ENCODE data around the gene SETD5. TPM values are rescaled to one million over a fixed set of nuclear protein-coding genes. Genes with fewer than 3 reads are reported as not detected.

The SETD5 gene
- total RNA-seq, 1 donor from 2014 or later = 123 TPM

DNA sequence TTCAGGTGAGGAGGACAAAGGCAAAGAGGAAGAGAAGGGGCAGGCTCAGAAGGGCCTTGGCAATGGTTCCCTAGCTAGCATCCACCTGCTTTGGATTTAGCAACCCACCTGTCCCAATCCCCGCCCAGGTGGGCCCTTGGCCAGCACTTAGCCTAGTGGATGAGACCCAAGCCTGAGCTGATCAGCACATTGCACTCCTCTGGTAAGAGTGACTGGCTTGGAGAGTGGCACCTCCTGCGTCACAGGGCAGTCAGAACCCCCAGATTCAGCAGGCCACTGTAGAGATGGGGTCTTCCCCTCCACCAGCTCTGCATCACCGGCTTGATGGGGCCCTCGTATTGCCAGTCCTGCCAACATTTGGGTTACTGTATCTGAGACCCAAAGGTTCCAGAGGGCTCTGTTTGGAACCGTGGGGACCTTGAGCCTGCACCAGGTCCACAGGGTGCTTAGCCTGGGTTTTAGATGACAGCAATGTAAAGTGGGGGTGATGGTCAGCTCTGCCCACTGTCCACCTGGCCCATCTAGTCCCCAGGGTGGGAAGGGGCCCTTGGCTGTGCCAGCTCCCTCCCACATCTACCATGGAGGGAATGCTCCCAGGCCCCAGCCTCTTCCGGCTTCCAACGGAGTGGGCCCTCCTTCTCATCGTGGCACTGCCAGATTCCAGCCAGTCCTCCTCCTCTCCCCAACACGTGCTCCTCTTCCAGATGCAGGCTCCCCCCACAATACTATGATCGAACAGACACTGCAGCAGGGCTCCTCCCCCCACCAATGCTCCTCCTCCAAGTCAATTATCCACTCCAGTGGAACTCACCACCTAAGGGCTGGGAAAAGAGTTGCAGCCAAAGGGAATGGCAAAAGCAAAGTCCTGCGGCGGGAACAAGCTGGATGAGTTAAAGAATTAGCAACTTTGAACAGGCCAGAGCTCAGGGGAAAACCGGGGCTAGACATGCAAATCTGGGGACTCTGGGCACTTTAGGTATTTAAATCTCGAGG is 110.5 kb downstream of the SETD5 start:
- Mint-ChIP-seq H3K4me1 (ENCODE audit: low read depth) (no peaks in the 10 kb centered on the region), H3K27me3 (ENCODE audit: low read depth) (peaks cover 24% of the 10 kb centered on the region), H3K4me3 (ENCODE audit: unreplicated experiment) (no peak overlapping the region), H3K27ac (ENCODE audit: unreplicated experiment) (no peak overlapping the region), H3K9me3 (ENCODE audit: low read depth) (no peaks in the 10 kb centered on the region), H3K36me3 (ENCODE audit: low read depth) (no peaks in the 10 kb centered on the region)
- DNase-seq (ENCODE audit: low spot score) = no peak
- TF ChIP-seq, protein P1, sequence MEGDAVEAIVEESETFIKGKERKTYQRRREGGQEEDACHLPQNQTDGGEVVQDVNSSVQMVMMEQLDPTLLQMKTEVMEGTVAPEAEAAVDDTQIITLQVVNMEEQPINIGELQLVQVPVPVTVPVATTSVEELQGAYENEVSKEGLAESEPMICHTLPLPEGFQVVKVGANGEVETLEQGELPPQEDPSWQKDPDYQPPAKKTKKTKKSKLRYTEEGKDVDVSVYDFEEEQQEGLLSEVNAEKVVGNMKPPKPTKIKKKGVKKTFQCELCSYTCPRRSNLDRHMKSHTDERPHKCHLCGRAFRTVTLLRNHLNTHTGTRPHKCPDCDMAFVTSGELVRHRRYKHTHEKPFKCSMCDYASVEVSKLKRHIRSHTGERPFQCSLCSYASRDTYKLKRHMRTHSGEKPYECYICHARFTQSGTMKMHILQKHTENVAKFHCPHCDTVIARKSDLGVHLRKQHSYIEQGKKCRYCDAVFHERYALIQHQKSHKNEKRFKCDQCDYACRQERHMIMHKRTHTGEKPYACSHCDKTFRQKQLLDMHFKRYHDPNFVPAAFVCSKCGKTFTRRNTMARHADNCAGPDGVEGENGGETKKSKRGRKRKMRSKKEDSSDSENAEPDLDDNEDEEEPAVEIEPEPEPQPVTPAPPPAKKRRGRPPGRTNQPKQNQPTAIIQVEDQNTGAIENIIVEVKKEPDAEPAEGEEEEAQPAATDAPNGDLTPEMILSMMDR (IDR thresholded peaks at IDR 0.05) = no peak

- no peaks in the 10 kb centered on the region for H3K36me3 Mint-ChIP-seq (ENCODE audit: low read depth)
- TF ChIP-seq, protein P1 (IDR thresholded peaks at IDR 0.05) = no peak
- H3K27me3 Mint-ChIP-seq (ENCODE audit: low read depth) = peaks cover 22% of the 10 kb centered on the region
Observed at GRCh38 chr3:9508781-9509180, 111.4 kb downstream of the SETD5 start.

GRCh38 chr3:9512456-9513045 is 115.1 kb downstream of the SETD5 start:
- Mint-ChIP-seq H3K4me1 (ENCODE audit: low read depth) (no peaks in the 10 kb centered on the region), H3K9me3 (ENCODE audit: low read depth) (no peaks in the 10 kb centered on the region), H3K27ac (ENCODE audit: unreplicated experiment) (no peak overlapping the region), H3K4me3 (ENCODE audit: unreplicated experiment) (no peak overlapping the region), H3K36me3 (ENCODE audit: low read depth) (no peaks in the 10 kb centered on the region), H3K27me3 (ENCODE audit: low read depth) (peaks cover 31% of the 10 kb centered on the region)
- TF ChIP-seq, protein P1 (IDR thresholded peaks at IDR 0.05) = no peak
- no peak for DNase-seq (ENCODE audit: low spot score)

More at GRCh38 chr3:9508781-9509180, 111.4 kb downstream of the SETD5 start:
- H3K9me3 Mint-ChIP-seq (ENCODE audit: low read depth) = no peaks in the 10 kb centered on the region
- DNase-seq (ENCODE audit: low spot score) = no peak
- no peak overlapping the region for H3K27ac Mint-ChIP-seq (ENCODE audit: unreplicated experiment)
- H3K4me3 Mint-ChIP-seq (ENCODE audit: unreplicated experiment) = no peak overlapping the region
- no peaks in the 10 kb centered on the region for H3K4me1 Mint-ChIP-seq (ENCODE audit: low read depth)

GRCh38 chr3:9514306-9514705 is 116.9 kb downstream of the SETD5 start:
- H3K4me1 Mint-ChIP-seq (ENCODE audit: low read depth) = no peaks in the 10 kb centered on the region
- H3K27me3 Mint-ChIP-seq (ENCODE audit: low read depth) = peaks cover 27% of the 10 kb centered on the region
- H3K9me3 Mint-ChIP-seq (ENCODE audit: low read depth) = peaks cover 2% of the 10 kb centered on the region
- H3K36me3 Mint-ChIP-seq (ENCODE audit: low read depth) = no peaks in the 10 kb centered on the region
- no peak overlapping the region for H3K4me3 Mint-ChIP-seq (ENCODE audit: unreplicated experiment)
- TF ChIP-seq, protein P1 (IDR thresholded peaks at IDR 0.05) = no peak
- DNase-seq (ENCODE audit: low spot score) = no peak
- H3K27ac Mint-ChIP-seq (ENCODE audit: unreplicated experiment) = no peak overlapping the region

DNA sequence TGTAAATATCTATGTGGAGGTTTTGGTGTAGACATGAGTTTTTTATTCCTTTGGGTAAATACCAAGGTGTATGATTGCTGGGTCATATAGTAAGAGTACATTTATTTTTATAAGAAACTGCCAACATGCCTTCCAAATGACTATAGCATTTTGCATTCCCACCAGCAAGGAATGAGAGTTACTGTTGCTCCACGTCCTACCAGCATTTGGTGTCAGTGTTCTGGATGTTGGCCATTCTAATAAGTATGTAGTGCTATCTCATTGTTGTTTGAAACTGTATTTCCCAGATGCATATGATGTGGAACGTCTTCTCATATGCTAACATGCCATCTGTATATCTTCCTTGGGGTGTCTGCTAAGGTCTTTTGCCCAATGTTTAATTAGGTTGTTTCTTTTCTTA is 117.5 kb downstream of the SETD5 start:
- Mint-ChIP-seq H3K27ac (ENCODE audit: unreplicated experiment) (no peak overlapping the region), H3K4me3 (ENCODE audit: unreplicated experiment) (no peak overlapping the region), H3K36me3 (ENCODE audit: low read depth) (no peaks in the 10 kb centered on the region), H3K4me1 (ENCODE audit: low read depth) (no peaks in the 10 kb centered on the region), H3K27me3 (ENCODE audit: low read depth) (peaks cover 25% of the 10 kb centered on the region), H3K9me3 (ENCODE audit: low read depth) (peaks cover 2% of the 10 kb centered on the region)
- TF ChIP-seq, protein P1 (IDR thresholded peaks at IDR 0.05) = no peak
- no peak for DNase-seq (ENCODE audit: low spot score)

All from chondrocyte (in vitro differentiated cells).